NCI-H1048 (cell line): ENCODE results near the gene PTCH1.

ENCODE experiments used
- DNase-seq: peaks from one replicate; lab custom pipeline; 2025; lab: John Stamatoyannopoulos, UW

The PTCH1 gene

DNA sequence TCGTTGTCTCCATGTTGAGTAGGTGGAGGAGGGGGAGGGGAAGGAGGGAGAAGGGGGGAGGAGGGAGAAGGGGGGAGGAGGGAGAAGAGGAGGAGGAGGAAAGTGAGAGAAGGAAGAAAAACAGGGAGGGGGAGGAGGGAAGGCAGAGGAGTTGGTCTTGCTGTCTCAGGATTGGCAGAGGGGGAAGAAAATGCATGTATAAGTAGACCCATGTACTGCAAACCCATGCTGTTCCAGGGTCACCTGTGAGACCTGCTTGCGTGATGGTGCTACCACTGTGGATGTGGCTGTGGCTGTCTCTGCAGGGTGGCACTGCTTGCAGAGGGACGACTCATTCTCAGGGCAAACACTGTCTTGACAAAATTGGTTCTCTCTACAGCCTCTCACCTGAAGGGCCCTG is 76.3 kb downstream of the PTCH1 start:
- DNase-seq = no peak

DNA sequence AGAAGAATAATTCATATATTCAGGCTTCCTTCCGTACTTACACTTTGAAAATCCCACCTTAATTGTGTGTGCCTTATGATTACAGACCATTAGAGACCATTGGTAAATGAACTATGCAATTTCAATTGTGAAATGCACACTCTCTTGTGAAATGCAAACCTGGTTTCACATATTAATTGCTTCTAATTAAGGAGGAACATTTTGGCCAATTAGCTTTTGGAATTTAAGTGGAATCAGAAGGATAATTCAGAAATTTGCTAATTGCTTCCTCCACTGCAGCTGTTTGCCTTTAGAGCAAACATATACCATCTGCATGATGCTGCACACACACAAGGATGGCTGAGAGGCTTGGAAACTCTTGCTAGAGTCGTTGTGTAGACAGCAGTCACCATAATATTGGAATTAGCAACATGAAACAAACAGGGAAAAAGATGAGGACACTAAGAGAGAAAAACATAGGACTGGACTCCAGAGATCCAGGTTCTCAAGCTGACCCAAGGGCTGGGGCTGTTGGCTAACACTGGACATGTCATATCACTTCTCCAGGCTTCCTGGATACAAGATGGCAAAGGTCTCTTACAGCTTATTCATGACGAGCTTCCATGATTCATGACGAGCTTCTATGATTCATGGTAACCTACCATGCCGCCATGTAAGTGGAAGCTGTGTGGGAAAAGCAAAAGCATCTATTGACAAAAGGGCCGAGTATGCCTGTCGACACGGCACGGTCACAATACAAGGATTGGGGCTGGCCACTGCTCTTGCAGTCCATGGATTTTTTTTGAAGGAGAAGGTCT is 78.0 kb downstream of the PTCH1 start:
- no peak for DNase-seq

- no peak for DNase-seq
These were observed 79.2 kb downstream of the PTCH1 start for GRCh38 chr9:95437559-95437958.

DNA sequence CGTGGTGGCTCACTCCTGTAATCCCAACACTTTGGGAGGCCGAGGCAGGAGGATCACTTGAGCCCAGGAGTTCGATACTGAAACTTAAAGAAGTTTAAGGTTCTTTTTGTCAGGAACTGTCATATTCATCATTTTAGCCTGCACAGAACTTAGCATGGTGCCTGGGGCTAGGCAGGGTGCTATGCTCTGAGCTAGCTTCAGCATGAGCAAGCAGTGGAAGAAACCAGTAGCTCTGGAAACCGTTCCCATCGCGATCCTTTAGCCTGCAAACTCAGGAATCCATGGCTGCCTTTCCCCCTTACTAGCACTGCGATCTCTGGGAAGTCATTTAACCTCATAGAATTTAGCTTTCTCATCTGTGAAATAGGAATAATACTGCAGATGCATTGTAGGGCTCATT is 80.4 kb downstream of the PTCH1 start:
- no peak for DNase-seq

- no peak for DNase-seq
These were observed 81.6 kb downstream of the PTCH1 start for GRCh38 chr9:95435074-95435728.

GRCh38 chr9:95434116-95435073 is 82.4 kb downstream of the PTCH1 start:
- no peak for DNase-seq

DNA sequence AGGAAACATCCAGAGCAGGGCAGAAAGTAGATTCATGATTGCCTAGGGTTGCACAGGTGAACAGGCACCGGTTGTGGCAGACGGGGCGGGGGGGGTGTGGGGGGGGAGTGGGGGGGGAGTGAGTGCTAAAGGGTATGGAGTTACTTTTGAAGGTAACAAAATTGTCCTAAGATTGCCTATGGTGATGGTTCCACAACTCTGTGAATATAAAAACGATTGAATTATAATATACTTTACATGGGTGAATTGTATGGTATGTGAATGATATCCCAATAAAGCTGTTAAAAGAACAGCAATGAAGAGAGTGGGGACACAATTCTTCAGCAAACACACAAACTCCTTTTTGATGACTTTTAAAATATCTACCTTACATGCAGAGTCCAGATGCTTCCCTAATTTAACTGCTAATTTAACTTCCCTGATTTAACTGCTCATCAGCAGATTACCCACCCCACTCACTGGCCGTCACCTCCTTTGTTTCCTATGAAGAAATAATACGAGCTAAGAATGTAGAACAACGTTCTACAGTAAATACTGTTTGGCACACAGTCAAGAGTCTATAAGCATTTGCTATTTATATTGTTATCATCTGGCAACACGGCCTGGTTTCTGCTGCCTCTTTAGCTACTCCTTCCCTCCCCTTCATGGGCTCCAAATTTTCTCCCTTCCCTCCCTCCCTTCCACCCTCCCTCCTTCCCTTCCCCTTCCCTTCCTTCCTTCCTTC is 83.5 kb downstream of the PTCH1 start:
- no peak for DNase-seq

DNA sequence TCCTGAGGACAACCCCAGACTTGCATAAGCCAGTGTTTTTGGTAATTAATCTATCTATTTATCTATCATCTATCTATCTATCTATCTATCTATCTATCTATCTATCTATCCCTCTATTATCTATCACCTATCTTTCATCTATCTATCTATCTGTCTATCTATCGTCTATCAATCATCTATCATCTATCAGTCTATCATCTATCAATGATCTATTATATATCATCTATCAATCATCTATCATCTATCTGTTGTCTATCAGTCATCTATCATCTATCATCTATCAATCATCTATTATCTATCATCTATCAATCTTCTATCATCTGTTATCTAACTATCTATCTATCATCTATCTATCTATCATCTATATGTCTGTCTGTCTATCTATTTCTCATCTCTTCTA is 85.5 kb downstream of the PTCH1 start:
- no peak for DNase-seq

DNA sequence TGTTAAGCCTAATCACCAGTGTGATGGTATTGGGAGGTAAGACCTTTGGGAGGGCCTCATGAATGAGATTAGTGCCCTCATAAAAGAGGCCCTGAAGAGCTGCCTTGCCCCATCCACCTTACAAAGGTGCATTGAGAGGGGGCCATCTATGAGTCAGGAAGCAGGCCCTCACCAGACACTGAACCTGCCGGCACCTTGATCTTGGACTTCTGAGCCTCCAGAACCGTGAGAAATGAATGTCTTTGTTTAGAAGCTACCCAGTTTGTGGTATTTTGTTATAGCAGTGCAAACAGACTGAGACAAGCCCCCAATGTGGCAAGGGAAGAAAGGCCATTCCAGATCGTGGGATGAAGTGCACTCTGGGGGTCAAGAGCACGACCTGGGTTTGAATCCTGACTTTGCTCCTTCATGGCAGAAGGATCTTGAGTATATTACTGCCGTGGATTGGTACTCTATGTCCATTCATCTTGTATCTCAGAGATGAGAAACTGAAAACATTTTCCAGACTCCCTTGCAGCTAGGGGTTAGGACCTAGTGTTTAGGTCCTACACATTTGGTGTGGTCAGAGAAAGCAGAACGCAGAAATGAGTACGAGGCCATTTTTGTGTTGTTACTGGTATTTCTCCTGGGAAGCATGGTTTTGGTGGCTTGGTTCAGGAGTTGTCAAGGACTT is 86.7 kb downstream of the PTCH1 start:
- DNase-seq = no peak

GRCh38 chr9:95429096-95429495 is 87.7 kb downstream of the PTCH1 start:
- no peak for DNase-seq

DNA sequence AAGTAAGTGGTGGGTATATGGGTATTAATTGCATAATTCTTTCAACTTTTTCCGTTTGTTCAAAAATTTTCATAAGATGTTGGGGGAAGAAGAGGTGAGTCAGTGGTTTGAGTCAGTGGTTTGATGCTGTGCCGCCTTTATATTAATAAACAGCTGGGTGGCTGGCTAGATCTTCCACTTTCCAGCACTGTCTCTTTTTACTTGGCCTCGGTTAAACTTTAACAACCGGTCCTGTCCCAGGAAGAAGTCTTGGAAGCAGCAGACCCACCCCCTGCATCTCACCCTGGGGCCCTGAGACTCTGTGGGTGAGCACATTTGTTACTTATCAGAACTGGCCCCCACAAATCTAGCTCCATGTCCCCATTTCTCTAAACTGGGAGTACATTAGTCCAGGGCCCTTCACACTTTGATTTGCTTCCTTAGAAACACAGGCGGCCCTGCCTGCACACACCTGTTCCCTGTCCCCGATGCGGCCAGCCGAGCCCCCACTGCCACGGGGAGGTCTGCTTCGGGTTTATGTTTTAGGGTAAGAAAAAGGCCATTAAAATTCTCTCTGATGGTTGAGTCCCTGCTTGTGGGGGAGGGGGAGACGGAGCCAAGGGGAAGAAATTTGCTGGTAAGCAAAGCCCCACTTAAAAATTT is 90.7 kb downstream of the PTCH1 start:
- DNase-seq = no peak

- DNase-seq = no peak
These were observed 94.1 kb downstream of the PTCH1 start for GRCh38 chr9:95422650-95423049.

DNA sequence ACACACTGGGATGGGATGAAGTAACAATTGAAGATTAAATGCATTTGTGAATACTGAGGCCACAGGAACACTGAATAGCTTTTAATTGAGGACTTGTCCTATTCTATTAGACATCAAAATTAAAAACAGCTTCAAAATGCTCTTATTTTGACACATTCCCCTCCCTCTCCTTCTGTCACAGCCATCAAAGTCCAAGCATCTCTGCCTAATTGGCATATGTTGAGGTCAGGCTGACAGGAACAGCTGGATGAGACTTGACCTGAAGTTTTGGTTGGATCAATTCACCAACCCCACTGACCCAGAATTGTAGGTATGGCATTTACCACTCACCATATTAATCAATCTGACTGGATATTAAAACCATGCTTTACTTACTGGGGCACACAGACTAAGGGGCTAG is 96.3 kb downstream of the PTCH1 start:
- DNase-seq = no peak

DNA sequence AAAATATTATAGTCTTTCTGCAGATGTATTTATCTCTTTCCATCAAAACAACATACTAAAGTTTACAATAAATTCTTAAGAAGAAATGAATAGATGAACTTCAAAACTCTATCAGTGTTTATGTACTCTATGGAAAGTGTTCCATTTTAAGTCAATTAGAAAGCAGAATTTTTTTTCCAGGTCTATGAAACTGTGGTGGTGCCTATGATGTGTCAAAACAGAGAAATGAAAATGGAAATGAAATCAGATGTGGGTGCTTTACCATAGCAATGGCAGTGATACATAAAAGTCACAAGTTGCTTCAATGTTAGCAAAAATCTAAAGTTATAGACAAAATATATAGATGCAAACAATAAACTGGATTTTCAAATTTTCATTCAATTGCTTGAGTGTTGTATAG is 97.3 kb downstream of the PTCH1 start:
- no peak for DNase-seq

DNA sequence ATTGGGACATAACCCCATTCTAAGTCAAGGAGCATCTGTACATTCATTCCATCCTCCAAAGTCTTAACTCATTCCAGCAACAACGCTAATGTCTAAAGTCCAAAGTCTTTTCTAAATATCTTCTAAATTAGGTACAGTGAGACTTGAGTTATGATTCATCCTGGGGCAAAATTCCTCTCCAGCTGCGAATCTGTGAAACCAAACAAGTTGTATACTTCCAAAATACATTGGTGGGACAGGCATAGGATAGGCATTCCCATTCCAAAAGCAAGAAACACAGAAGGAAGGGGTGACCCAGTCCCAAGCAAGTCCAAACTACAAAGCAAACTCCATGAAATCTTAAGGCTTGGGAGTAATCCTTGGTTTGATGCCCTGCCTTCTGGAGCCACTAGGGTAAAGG is 101.6 kb downstream of the PTCH1 start:
- no peak for DNase-seq

DNA sequence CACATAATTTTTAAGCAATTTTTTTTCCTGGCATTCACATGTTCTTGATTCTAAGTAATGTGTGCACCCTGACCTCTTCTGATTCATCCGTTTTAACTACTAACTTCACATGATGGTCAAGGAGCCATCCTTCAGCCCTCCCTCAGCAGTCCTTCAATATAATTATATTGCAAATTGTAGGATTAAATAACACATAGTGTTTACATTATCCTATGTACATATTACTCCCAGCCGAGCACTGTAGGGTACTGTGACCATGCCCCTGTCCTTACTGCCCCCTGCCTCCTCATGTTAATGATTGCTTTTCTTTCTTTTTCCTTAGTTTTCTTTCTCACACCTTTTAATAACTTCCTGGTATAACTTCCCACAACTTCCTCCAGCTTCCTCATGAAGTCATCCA is 103.0 kb downstream of the PTCH1 start:
- DNase-seq = no peak

DNA sequence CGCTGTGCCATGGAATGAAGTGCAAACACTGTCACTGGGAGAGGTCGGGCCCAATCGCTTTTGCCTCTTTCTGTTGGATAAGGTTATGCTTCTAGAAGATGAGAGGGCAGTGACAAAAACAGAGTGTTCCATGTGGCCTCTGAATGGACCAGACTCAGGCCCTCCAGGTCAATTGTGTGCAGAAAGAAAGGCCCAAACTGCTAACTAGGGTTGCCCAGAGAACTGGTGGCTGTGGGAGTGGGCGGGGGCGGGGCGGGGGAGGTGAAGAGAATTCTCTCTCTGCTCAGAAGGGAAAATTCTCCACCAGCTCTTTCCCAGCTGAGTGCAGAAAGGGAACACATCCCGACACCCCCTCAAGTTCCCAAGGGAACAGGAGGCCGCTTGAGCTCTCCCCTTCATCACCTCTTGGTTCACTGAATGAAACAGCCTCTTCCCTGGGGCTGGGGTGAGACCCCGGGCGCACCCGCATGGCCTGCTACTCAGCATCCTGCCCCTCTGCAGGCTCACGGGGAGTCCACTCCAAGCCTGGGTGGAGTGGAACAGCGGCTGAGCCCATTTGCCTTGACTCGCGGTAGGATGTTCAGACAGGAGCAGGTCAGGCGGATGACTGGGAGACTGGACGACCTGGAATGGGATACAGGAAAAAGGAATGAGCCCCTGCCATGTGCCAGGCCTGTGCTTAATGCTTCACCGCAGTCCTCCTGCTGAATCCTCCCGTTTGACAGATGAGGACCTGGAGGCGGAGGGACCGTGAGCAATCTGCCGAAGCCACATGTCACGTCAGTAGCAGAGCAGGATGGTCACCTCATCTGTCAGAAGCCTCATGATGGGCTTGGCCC is 105.5 kb downstream of the PTCH1 start:
- DNase-seq = no peak

GRCh38 chr9:95409650-95410426 is 106.9 kb downstream of the PTCH1 start:
- no peak for DNase-seq

DNA sequence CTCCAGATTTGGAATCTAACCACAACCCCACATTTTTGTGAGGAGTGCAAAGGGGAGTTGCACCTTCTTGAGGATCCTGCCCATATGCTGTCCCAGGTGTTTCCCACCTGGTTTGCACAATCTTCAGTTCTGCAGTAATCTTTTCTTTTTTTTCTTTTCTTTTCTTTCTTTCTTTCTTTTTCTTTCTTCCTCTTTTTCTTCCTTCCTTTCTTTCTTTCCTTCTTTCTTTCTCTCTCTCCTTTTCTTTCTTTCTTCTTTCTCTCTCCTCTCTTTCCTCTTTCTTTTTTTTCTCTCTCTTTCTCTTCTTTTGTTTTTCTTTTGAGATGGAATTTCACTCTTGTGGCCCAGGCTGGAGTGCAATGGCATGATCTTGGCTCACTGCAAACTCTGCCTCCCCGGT is 109.2 kb downstream of the PTCH1 start:
- DNase-seq = no peak
